Activated T-helper 2 cell treated with anti-CD3 and anti-CD28 coated beads, Interferon-gamma antibody, Interleukin-2, Interleukin-4, amounts not matched to agents 10 μg/mL and 5 μg/mL and 100 μg/mL, durations not matched to agents 14 hours and 24 hours and 36 hours (primary cell): ENCODE measurements around the gene CGB5. TPM values are rescaled to one million over a fixed set of nuclear protein-coding genes. Genes with fewer than 3 reads are reported as not detected.
"Not testable (repeated sequence)": the region's sequence is repeated elsewhere in the genome, so short reads cannot be mapped to it uniquely, and the experiment has no call there.

ENCODE experiments used
- DNase-seq: peaks from one replicate; pipeline ENCODE4 v3.0.0; 2021; ENCODE audit warnings: low spot score
- H3K27ac Mint-ChIP-seq: one replicate; pipeline ENCODE4 v1.8.0; 2021; ENCODE audit warnings: mixed read lengths
- H3K27me3 Mint-ChIP-seq: one replicate; pipeline ENCODE4 v1.8.0; 2021; ENCODE audit warnings: low read depth, mixed read lengths
- H3K36me3 Mint-ChIP-seq: one replicate; pipeline ENCODE4 v1.8.0; 2021; ENCODE audit warnings: low read depth, mixed read lengths
- H3K4me1 Mint-ChIP-seq: one replicate; pipeline ENCODE4 v1.8.0; 2021; ENCODE audit warnings: low read depth, mixed read lengths
- H3K4me3 Mint-ChIP-seq: one replicate; pipeline ENCODE4 v1.8.0; 2021; ENCODE audit warnings: low read depth, mild to moderate bottlenecking, moderate library complexity, mixed read lengths
- H3K9me3 Mint-ChIP-seq: one replicate; pipeline ENCODE4 v1.8.0; 2021; ENCODE audit warnings: mixed read lengths
- intact Hi-C: fragments of 100-400 bp; cut with micrococcal nuclease; formaldehyde crosslinking; loops from one replicate; pipeline ENCODE4 v1.15.1; 2023
- total RNA-seq: library from RNA; stranded (reverse); gene quantifications from 2 replicates; pipeline ENCODE4 v1.2.3, GENCODE V29; 2022

Gene CGB5
- total RNA-seq, 1 donor from 2014 or later = not detected

DNA sequence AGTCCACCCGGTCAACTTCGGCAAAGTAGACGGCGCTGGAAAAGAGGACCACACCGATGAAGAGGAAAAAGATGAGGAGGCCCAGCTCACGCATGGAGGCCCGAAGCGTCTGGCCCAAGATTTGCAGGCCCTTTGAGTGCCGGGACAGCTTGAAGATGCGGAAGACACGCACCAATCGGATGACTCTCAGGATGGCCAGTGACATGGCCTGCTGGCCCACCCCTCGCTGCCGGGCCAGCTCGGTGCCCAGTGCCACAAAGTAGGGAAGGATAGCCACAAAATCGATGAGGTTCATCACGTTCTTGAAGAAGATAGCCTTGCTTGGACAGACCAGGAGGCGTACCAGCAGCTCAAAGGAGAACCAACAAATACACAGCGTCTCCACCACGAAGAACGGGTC is 26.8 kb downstream of the CGB5 start:
- Mint-ChIP-seq H3K27me3 (peaks cover 63% of the 10 kb centered on the region), H3K36me3 (no peaks in the 10 kb centered on the region), H3K9me3 (no peaks in the 10 kb centered on the region), H3K4me1 (peaks cover 6% of the 10 kb centered on the region), H3K27ac (no peak overlapping the region), H3K4me3 (no peak overlapping the region)
- no peak for DNase-seq
- intact Hi-C loops = no loop called here

DNA sequence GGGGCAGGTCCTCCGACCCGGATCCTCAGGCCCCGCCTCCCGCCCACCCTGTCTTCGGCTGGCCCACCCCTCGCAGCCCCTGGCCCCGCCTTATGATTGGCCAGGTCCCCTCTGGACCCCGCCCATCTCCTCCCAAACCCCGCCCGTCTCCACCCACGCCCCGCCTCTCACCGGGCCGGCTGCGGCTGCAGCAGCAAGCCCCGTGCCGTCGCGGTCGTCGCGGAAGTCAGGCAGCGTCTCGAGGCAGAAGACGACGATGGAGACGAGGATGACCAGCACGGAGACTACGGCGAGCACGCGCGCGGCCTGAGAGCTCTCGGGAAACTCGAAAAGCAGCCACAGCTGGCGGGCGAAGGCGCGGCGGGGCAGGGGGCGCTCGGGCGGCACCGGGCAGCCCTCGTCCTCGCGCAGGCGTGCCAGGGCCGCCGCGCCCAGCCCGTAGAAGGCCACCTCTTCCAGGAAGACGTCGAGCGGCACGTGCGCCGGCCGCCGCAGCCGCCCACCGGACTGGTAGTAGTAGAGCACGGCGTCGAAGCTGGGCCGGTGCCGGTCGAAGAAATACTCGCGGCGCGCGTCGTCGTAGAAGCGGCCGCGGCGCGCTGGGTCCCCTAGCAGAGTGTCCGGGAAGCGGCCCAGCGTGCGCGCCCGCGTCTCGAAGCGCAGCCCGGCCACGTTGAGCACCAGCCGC is 28.4 kb downstream of the CGB5 start:
- Mint-ChIP-seq H3K27ac (no peak overlapping the region), H3K36me3 (no peaks in the 10 kb centered on the region), H3K9me3 (no peaks in the 10 kb centered on the region), H3K4me1 (peaks cover 6% of the 10 kb centered on the region), H3K4me3 (no peak overlapping the region), H3K27me3 (peaks cover 49% of the 10 kb centered on the region)
- intact Hi-C loops = no loop called here
- DNase-seq = no peak

DNA sequence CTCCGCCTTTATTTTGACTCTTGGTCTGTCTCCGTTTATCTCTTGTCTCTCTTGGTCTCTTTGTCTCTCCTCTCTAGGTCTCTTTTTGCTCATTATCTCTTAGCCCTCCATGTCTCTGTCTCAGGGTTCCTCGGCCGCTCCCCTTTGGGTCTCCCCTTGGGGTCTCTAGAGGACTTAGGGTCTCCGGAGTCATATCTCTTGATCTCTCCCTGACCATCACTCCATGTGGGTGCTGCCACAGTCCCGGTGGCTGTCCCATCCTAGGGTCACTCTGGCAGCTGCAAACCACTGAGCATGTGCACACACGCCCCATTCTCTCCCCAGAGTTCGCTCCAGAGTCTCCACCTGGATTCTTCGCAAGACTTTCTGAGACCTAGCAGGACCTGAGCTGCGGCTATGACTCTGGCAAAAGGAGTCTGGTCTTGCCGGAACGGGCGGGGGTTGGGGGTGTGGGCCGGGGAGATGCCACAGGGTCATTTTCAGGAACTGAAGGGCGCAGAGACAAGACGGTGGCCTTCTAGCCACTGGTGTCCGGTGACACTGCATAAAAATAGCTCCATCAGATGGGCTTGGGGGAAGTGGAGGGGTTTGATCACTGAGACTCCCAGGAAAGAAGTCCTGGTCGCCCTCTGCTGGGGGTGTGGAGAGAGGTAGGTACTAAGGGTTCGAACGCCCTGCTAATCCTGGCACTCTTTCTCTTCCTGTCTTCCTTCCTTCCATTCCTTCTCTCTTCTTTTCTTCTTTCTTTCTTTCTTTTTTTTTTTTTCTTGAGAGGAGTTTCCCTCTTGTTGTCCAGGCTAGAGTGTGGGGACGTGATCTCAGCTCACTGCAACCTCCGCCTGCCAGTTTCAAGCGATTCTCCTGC is 30.1 kb downstream of the CGB5 start:
- Mint-ChIP-seq H3K9me3 (no peaks in the 10 kb centered on the region), H3K36me3 (no peaks in the 10 kb centered on the region), H3K27me3 (peaks cover 35% of the 10 kb centered on the region), H3K4me1 (peaks cover 6% of the 10 kb centered on the region), H3K27ac (no peak overlapping the region), H3K4me3 (peak overlapping the region; percentile 1)
- DNase-seq = no peak
- intact Hi-C loops = no loop called here

DNA sequence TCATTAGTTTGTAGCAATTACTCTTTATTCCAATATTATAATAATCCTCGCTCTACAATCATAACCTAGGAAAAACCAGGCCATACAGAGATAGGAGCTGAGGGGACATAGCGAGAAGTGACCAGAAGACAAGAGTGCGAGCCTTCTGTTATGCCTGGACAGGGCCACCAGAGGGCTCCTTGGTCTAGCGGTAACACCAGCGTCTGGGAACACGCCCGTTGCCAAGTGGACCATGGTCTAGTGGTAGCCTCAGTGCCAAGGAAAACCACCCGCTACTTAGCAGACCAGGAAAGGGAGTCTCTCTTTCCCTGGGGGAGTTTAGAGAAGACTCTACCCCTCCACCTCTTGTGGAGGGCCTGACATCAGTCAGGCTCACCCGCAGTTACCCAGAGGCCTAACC is 31.2 kb downstream of the CGB5 start:
- DNase-seq, H3K36me3 Mint-ChIP-seq, H3K4me1 Mint-ChIP-seq, H3K27ac Mint-ChIP-seq, H3K4me3 Mint-ChIP-seq, H3K9me3 Mint-ChIP-seq: not testable (repeated sequence)
- intact Hi-C loops = loop anchor here (1.0 kb wide), 1 partner anchor 70 kb away; no protein-coding TSS in a partner anchor
- H3K27me3 Mint-ChIP-seq = peaks cover 26% of the 10 kb centered on the region

DNA sequence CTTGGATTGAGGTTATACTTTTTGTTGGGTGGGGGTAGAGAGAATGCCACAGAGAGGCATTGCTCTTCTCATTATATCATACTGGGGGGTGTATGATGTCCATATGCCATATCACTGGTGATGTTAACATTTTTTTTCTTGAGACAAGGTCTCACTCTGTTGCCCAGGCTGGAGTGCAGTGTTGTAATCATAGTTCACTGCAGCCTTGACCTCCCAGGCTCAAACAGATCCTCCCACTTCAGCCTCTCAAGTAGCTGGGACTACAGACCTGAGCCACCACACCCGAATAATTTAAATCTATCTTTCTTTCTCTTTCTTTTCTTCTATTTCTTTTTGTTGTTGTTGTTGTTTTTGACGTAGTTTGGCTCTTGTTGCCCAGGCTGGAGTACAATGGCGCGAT is 36.7 kb downstream of the CGB5 start:
- Mint-ChIP-seq H3K27ac (no peak overlapping the region), H3K36me3 (no peaks in the 10 kb centered on the region), H3K4me3 (no peak overlapping the region), H3K9me3 (no peaks in the 10 kb centered on the region), H3K27me3 (no peaks in the 10 kb centered on the region), H3K4me1 (peaks cover 2% of the 10 kb centered on the region)
- no peak for DNase-seq
- intact Hi-C loops = no loop called here

DNA sequence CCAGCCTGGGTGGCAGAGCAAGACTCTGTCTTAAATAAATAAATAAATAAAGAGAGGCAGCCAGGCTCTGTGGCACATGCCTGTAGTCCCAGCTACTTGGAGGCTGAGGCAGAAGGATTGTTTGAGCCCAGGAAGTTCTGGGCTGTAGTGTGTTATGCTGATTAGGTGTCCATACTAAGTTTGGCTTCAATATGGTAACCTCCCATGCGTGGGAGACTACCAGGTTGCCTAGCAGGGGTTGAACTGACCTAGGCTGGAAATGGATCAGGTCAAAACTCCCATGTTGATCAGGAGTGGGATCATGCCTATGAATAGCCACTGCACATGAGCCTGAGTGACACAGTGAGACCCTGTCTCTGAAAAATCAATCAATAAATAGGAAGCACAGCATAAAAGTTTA is 37.6 kb downstream of the CGB5 start:
- peaks cover 5% of the 10 kb centered on the region for H3K36me3 Mint-ChIP-seq
- H3K27ac Mint-ChIP-seq = no peak overlapping the region
- no peaks in the 10 kb centered on the region for H3K27me3 Mint-ChIP-seq
- intact Hi-C loops = no loop called here
- no peaks in the 10 kb centered on the region for H3K9me3 Mint-ChIP-seq
- no peak overlapping the region for H3K4me3 Mint-ChIP-seq
- H3K4me1 Mint-ChIP-seq = peaks cover 4% of the 10 kb centered on the region
- no peak for DNase-seq

DNA sequence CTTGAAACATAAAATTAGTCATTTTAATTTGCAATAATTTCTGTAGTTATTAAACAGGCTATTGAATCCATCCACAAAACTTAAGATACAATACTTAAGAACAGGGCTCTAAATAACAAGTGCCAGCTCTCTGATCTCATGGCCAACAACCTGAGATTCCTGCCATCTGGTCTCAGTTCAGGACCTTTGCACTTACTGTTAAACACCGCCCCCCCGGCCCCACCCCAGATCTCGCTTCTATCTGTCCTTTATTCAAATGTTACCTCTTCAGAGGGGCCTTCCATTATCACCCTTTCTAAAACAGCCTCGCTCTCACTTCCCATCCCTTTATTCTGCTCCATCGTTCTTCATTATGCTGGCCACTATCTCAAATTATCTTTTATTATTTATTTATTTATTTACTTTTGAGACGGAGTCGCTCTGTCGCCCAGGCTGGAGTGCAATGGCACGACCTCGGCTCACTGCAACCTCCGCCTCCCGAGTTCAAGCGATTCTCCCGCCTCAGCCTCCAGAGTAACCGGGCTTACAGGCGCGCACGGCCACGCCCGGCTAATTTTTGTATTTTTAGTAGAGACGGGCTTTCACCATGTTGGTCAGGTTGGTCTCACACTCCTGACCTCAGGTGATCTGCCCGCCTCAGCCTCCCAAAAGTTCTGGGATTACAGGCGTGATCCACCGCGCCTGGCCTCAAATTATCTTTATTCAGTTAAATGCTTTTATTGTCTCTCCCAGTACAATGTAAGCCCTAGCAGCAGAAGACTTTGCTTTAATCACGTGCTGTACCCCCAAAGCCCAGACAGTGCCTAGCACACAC is 40.8 kb downstream of the CGB5 start:
- peaks cover 16% of the 10 kb centered on the region for H3K4me1 Mint-ChIP-seq
- H3K9me3 Mint-ChIP-seq = no peaks in the 10 kb centered on the region
- intact Hi-C loops = loop anchor here (2.0 kb wide), 1 partner anchor 34 kb away; the partner anchor contains the start of genes C19orf73 and PPFIA3
- peak overlapping the region; percentile 99 for H3K4me3 Mint-ChIP-seq
- H3K27ac Mint-ChIP-seq = peak overlapping the region; percentile 76
- no peaks in the 10 kb centered on the region for H3K27me3 Mint-ChIP-seq
- DNase-seq = no peak
- H3K36me3 Mint-ChIP-seq = peaks cover 25% of the 10 kb centered on the region

DNA sequence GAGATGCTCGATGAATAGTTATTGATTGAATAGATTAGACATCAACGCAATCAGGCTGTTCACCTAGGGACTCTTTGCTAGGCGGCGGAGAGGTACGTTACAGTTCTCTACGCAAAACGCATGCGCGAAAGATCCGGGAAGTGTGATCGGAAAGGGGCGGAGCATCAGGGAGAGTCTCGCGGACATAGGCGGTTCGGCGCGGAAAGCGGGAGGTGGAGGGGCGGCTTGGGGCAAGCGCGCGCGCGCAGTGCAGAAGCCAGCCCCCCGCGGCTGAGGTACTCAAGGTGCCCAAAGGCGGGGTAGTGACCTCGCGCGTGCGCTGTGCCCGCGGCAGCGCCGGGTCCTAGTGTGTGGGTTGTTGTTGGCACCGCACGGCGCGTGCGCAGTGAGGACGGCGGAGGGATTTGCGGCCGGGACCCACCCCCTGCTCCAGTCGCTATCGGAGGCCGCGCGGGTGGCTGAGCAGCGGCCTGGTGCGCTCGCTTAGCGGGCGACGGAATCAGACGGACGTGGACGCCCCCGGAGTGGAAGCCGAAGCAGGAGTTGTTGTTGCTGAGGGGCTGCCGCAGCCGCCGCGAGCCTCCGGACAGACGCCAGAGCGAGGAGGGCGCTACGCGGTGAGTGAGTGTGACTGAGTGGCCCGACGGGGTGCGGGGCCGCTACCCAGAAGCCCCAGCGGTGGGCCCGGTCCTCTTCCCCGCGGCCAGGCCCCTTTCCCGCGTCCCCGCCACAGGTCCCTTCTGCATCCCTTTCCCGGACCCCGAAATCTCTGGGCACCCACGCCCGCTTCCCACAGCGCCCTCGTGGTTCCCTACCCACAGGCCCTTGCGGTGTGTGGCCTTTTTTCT is 41.6 kb downstream of the CGB5 start, which contains the start of gene SNRNP70:
Gene SNRNP70 (plus strand): TSS at position 432 of the 848 bp plus-strand sequence. CDS start 964 bp downstream, outside the sequence.
- peak; percentile 99 for DNase-seq
- Mint-ChIP-seq H3K27ac (peak within 1 kb of the TSS; percentile 76), H3K27me3 (no peaks in the 10 kb centered on the region), H3K36me3 (peaks cover 31% of the 10 kb centered on the region), H3K9me3 (no peaks in the 10 kb centered on the region), H3K4me3 (peak within 1 kb of the TSS; percentile 99), H3K4me1 (peaks cover 18% of the 10 kb centered on the region)
- intact Hi-C loops = loop anchor here (2.0 kb wide), 1 partner anchor 34 kb away; the partner anchor contains the start of genes C19orf73 and PPFIA3

DNA sequence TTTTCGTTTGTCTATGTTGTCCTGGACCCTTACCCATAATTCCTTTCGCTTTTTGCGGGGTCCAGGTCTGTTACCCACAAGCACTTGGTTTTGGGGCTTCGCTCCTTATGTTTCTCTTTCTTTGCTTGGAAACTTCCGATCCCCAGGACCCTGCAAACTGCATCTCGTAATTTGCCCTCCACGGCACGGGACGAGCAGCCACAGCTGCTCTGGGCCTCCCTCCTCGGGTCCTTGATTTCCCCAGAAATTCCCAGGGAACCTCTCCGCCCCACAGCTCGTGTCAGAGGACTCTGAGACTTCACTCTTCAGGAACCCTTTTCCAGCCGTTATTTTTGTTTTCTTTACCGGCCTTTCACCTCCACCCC is 42.2 kb downstream of the CGB5 start:
- Mint-ChIP-seq H3K9me3 (no peaks in the 10 kb centered on the region), H3K36me3 (peaks cover 38% of the 10 kb centered on the region), H3K4me3 (peak overlapping the region; percentile 99), H3K27ac (peak overlapping the region; percentile 76), H3K27me3 (no peaks in the 10 kb centered on the region), H3K4me1 (peaks cover 20% of the 10 kb centered on the region)
- no peak for DNase-seq
- intact Hi-C loops = loop anchor here (2.0 kb wide), 1 partner anchor 33 kb away; the partner anchor contains the start of genes C19orf73 and PPFIA3

DNA sequence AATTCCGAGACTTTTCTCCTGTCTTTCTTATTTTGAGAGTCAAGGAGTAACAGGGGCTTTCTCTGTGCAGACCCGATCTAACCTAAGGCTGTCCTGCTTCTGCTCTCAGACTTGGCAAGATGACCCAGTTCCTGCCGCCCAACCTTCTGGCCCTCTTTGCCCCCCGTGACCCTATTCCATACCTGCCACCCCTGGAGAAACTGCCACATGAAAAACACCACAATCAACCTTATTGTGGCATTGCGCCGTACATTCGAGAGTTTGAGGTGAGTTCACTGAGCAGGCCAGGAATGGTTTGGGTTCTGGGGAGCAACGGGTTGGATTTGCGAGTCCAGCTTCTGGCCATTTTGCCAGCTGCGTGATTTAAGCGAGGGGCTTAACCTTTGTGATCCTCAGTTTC is 42.6 kb downstream of the CGB5 start:
- Mint-ChIP-seq H3K27me3 (no peaks in the 10 kb centered on the region), H3K36me3 (peaks cover 41% of the 10 kb centered on the region), H3K9me3 (no peaks in the 10 kb centered on the region), H3K27ac (peak overlapping the region; percentile 76), H3K4me1 (peaks cover 21% of the 10 kb centered on the region), H3K4me3 (peak overlapping the region; percentile 99)
- DNase-seq = no peak
- intact Hi-C loops = no loop called here

DNA sequence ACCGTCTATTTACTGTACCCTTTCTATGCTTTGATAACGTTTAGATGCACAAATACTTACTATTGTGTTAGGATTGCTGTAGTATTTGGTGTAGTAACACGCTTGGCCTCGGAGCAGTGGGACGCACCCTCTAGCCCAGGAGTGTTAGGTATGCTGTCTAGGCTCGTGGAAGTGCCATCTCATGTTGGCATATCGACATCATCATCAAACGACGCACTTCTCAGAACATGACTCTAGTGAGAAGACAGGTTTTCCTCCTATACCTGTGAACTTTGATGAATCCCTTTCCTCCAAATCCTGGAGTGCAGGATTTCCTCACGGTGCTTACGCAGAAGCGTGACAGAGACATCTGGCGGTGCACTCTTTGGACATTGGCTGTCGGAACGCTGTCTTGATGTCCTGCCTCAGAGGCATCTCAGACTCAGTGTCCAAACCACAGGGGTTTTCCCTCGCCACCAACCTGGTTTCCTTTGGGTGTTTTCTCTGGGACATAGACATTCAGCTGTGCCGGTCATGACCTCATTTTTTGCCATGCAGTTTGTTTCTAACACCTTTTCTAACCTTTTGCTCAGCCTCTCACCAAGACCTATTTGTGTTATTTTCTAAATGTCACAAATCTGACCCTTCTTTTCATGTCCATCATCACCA is 47.9 kb downstream of the CGB5 start:
- Mint-ChIP-seq H3K36me3 (peaks cover 69% of the 10 kb centered on the region), H3K4me3 (no peak overlapping the region), H3K27me3 (no peaks in the 10 kb centered on the region), H3K4me1 (peaks cover 21% of the 10 kb centered on the region), H3K27ac (peak overlapping the region; percentile 59), H3K9me3 (no peaks in the 10 kb centered on the region)
- DNase-seq = no peak
- intact Hi-C loops = no loop called here
